Activated CD8-positive, alpha-beta memory T cell treated with anti-CD3 and anti-CD28 coated beads, Interleukin-2, amount 50 U/mL, for 4 hours (primary cell): ENCODE results near the gene RGS1.
A peak's percentile ranks its signal among the peaks of the same experiment; 100 is the strongest.

Experiments used
- DNase-seq: peaks from one replicate; pipeline ENCODE4 v3.0.0-alpha.2; 2020

Gene RGS1

DNA sequence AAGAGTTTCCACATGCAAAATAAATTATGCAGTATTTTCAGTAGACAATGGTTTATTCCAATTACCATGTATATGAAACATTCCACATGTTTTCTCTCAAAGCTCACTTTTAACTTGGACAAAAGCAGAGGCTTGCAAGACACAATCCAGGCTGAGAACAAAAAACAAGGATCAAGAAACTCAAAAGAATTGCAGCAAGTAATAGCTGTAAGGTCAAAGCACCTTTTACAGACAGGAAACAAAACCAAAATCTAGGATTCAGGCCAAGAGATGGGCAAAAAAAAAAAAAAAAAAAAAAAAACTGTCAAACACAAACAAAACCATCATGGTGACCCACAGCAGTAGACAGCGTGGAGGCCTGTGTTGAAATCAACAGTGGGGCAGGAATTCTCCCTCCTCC lies 9.3 kb downstream of the RGS1 start:
- no peak for DNase-seq

DNA sequence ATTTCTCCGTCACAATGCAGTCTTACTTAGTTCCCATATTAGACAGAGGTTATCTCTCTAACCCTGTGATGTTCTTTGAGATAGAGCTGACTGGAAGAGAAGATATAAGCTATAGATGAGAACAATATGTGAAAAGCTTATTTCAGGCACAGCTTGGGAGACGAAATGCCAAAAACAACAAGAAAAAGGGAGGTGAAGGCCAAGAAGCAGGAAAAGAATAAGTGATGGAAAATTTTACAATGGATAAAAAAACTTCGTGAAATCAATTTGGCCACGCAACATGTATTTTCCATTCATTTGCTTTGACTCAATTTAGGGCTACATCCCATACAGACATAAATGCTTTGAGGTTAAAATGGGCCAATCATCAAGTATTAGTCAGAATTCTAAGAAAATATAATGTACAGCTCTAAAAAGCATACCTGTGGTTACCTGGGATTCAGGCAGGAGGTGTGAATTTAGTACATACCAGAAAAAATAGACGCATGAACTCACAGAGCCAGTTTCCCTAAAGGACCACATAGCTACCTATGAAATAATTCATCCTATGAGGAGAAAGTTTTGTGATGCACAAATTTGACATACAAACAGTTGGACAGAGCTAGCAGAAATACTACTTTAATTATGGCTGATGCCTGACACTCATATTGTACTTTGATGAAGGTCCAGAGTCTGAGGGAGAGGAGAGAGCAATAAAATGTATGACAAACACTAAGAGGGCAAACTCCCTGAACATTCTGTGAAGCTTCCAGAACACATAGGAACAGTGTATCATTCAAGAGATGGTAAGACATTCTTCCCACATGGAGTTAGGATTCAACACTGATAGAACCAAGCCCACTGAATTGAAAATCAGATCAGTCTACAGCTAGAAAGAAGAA lies 12.1 kb downstream of the RGS1 start:
- DNase-seq = no peak

DNA sequence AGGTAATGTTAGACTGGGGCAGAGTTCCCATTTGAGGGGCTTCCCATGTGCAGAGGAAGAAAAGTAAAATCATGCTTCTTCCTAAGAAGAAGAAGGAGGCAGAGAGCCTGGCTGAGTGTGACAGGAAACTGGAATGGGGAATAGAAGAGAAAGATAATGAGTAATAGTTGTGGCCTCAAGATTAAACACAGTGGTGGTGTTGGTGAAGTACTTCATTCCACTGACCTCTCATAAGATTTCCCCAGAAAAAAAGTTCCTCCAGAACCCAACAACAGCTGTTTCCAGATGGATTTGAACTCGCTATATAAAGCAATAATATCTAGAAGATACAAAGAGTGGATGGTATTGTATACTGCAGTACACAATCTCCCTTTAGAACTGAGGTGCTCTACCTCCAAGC lies 13.0 kb downstream of the RGS1 start:
- DNase-seq = no peak

DNA sequence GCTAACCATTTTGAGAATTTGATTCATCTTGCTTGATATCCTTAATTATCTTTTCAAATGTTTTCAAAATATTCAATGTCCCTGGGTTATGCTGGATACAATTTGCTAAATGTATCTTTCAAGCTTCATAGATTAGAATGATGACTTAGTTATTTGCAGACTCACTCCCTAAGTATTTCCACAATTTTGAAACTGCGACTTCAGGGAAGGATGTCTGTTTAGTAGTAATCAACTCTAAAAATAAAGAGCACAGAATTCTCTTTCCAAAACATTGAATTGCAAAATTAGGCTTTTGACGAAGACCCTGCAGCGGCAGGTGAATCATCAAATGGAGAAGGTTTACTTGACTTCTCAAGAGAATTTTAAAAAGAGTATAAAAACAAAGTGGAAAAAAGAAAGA lies 14.2 kb downstream of the RGS1 start:
- no peak for DNase-seq

DNA sequence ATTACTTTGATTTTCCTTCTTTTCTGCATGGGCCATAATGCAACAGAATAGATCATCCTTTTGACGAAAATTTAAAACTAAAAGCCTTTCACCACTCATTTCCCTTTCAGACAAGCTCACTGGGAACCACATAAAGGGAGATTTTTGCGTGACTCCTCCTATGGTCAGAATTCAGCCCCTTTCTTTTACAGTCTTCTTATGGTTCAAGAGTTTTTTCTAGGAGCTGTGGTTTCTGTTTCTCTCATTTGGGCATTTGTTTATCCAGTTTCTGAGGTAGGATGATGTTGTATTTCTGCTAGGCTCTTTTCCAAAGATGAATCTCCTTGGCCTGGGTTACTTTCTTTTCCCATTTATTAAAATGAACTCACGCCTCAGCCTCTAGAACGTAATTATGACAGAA lies 16.9 kb downstream of the RGS1 start:
- DNase-seq = no peak

DNA sequence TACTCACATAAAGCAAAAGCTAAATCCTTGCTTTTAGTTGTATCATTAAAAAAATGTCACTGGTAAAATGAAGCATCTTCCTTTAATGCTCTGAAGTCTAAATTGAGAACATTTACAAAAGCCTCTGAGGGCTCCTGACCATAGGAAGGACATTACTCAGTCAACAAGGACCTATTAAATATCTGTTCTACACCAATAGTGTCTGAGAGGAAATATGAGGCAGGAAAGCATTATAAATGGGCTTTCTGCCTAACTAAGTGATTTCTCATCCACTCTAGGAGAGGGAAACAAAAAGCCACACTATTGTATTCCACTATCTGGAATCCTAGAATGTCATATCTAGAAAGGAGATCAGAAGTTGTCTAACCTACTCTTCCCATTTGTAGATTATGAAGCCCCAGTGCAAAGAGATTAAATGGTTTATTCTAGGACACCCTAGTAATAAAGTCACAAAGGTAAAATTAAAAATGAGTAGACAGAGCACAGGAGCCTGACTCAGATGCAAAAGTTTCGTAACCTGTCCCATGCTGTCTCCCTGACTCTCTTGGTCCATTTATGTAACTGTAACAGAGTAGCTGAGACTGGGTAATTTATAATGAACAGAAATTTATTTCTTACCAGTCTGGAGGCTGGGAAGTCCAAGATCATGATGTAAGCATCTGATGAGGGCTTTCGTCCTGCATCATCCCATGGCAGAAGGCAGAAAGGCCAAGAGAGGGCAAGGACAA lies 17.6 kb downstream of the RGS1 start:
- no peak for DNase-seq

DNA sequence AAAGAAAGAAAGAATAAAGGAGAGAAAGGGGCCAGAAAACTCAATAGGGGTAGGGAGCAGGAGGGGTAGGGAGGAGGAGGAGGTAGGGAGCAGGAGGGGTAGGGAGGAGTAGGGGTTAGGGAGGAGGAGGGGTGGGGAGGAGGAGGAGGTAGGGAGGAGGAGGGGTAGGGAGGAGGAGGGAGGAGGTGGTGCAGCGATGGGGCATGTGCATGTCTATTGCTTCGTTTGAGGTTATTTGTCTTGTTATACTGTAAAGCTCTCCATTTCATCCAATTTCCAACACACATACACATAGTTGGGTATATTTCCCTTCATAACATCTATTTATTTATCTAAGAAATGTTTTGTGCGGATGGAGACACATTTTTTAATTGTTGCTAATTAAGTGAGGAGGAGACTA lies 19.7 kb downstream of the RGS1 start:
- no peak for DNase-seq

DNA sequence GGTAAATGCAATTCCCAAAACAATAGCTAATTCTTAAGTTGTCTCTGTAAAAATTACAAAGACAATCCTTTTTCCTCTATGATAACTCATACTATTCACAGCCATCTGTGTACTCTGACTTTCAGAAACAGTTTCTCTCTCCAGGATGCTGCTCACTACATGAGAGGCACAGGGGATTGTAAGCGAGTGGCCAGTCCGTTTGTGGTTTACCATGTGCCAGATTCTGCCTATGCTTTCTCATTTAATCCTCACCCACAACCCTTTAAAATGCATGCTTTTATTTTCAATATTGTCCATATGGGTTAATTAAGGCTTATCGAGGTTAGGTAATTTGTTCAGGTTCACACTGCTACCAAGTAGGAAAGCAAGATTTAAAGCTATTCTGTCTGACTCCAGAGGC lies 23.0 kb downstream of the RGS1 start:
- no peak for DNase-seq

DNA sequence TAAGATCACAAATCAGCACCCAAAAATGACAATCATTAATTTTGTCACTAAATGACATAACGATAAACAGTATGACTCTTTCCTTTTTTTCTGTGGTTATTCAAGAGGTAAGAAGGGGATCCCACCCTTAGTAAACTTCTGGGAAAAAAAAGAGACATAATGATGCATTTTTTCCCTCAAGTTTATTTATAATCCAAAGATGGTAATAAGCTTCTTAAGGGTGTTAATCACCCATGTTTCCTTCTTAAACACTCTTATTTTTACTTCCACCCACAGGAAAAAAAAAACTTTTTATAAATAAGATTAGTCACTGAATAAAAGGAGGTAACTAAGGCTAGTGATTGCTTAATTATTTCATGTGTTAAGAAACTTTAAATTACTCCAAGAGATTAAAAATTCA lies 24.7 kb downstream of the RGS1 start:
- DNase-seq = no peak

DNA sequence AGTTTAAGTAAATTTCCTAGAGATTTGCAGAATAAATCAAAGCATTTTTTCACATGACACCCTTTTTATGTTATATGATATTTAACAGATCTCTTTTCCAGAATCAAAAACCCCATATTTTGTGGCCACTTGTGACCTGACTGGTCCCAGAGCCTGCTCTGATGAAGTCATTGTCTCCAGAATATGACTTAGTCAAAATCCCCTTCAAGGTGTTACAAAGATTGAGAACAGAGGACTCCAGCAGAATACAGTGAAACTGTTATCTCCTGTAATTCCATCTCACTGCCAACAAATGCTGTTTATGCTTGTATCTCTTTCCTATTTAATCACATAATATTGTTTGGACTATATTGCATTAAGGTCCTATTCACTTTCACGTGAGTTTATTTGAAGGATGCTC lies 25.6 kb downstream of the RGS1 start:
- no peak for DNase-seq

DNA sequence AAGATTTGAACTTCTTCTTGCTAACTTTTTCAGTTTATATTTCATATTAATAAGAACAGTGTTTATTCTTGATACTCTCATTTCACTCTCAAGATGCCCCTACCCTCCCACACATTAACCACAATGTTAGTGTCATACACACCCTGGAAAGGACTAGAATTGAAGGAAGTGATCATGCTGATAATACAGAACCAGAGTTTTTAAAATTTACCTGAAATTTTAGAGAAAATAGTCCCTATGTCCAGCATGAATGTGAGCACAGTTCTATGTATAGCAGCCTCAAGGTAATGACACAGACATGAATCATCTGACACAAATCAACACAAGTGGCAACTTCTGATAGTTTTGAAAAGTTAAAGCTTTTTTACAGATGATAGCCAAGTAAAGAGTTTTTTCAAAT lies 26.0 kb downstream of the RGS1 start:
- no peak for DNase-seq

DNA sequence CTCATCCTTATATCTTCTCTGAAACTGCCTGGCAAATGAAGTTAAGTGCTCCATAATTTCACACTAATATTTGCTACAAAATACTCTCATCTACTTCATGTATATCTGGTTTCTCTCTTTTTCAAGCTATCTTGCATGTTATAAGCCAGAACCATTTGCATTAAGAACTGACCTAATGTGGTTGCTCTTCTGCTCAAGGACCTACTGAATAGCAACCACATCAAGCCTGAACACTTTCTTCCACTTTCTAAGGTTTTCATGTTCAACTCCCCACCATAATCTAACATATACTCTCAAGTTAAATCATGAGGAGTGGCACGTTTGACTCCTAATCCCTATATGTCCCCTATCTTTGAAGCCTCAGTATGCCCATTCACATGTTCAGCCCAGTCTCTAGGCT lies 27.2 kb downstream of the RGS1 start:
- no peak for DNase-seq

DNA sequence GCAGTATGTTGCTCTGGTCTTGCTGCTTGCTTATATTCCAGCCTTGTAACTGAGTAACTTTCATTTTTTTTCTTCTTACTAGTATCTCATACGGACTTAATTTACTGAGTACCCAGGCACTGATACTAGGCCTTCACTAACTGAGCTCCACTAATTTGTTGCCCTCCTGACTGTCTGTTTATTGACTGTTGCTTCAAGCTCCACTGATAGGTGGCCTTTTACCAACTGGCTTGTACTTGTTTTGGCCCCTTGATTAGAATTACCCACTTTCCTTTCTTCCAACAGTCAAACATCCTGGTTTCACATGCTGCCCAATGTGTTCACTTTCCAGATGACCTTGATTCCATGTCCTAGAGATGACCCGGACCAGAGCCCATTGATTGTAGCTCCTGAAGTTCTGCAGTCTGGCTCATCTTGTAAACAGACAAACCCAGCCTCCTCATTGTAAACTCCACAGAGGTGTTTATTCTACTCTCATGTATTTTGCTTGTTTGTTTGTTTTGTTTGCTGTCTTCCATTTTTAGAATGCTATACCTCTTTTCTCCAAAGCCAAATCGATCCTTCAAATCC lies 27.7 kb downstream of the RGS1 start:
- no peak for DNase-seq

DNA sequence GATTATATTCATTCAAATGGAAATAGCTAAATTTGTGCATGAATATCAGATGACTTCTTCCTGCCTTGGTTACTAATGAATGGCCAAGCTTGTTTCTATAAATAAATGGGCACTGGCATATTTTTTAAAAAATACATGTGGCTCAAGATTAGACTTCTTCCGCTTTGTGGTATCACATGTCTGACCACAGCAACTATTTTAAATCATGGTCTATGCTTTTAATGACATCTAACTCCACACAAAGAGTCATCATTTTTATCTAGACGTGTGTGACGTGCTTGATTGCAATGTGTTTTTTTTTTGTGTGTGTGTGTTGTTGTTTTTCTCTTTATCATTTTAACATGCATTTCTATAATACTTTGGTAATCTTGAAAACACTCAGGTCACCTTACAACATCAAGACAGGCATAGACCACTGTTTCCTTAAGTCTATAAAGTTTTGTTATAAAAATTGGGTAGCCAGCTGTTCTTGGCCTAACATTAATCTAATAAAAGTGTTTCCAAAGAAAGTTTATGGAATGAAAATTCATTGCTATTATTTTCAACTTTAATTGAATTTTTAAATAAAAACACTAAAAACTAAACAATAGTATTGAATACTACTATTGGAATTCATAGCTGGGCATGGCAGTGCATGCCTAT lies 29.5 kb downstream of the RGS1 start:
- no peak for DNase-seq

DNA sequence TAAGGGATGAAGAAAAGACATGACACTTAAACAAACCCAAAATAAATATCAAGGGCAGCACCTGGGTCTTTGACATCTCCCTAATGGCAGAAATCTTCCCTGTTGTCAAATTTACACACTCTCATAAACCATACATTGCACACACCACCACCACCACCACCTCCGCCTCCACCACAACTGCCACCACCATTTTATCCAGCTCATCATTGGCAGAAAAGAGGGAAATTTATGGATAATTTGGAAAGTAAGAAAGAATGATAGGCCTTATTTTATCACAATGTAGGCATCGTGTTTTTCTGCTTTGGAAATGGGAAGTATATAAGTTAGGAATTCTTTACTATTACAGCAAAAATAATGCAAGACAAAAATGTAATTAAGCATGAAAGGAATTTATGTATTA lies 33.1 kb downstream of the RGS1 start:
- DNase-seq = no peak

DNA sequence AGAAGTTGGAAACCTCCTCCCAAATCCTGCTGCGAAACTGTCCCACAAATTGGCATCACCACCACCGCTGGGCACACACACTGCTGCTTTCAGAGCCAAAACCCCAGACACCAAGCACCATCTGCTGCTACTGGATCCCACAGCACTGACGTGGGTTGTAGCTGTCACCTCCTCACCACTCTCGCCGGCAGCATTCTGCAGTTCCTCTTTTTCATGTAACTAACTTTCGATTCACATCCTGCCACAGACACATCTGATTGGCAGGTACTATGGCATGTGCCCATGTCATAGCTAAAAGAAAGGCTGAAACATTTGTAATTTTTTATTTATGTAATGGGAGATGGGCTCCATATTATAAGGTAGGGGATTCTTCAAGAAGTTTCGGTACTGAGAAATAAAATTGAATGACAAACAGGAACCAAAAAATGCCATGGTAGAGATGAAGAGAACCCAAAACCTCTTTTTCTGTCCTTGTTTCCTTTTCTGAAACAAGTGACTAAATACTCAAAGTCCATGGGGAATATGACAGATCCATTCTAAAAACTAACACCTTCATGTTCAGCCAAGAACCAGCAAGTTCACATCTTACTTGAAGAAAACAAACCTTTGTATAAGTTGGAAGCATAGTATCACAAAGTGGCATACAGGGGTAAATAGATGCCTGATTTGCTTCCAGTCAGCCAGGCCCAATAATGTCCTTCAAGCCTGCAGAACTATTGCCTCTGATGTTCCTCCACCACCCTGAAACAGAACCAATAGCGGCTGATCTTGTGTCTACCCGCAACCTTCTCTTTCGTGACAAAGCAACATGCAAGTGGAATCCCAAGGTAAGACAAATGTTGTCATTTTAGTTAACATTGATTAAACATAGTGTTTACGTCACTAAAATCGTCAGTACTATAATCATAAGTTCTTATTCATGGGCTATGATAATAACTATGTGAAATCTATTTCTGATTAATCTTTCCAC lies 33.8 kb downstream of the RGS1 start:
- peak; percentile 42 for DNase-seq

DNA sequence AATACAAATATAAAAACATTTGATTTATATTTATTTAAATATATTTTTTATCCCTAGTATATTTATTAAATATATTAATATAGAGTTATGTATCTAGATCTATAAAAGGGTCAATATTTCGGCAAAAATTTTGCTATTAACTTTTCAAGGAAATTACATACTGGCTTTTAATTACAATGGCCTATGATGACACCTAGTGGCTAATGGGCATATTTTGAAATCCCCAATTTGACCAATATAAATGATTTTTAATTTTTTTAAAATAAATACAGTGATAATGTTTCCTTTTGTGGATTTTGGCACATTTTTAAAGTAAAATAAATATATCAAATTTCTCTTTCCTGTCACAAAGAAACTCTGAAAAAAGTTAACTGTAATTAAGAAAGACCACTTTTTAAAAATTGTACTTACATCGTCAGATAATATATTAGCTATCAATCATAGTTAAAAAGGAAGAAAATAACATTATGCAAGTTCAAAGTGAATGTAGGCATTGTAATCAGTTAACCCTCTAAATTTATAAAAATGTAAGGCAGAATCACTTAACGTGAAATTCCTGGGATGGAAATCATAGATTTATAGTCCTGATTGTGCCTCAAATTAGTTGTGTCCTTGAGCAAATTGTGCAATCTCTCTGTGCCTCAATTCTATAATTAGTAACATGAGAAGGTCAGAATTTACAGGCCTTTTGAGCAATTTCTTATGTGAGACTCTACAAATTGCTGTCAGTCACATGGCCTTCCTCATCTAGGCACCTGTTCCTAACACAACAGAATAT lies 34.7 kb downstream of the RGS1 start:
- DNase-seq = no peak

DNA sequence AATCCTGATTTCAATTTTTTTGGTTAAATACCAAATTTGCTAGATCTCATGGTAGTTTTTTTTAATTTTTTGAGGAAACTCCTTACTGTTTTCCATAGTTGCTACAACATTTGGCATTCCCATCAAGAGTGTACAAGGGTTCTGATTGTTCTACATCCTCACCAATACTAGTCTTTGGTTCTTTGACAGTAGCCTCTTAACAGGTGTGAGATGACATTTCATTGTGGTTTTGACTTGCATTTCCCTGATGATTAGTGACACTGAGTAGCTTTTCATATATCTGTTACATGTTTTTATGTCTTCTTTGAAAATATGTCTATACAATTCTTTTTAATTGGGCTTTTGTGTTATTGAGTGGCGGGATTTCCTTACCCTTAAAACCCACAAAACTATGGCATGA lies 39.5 kb downstream of the RGS1 start:
- DNase-seq = no peak

DNA sequence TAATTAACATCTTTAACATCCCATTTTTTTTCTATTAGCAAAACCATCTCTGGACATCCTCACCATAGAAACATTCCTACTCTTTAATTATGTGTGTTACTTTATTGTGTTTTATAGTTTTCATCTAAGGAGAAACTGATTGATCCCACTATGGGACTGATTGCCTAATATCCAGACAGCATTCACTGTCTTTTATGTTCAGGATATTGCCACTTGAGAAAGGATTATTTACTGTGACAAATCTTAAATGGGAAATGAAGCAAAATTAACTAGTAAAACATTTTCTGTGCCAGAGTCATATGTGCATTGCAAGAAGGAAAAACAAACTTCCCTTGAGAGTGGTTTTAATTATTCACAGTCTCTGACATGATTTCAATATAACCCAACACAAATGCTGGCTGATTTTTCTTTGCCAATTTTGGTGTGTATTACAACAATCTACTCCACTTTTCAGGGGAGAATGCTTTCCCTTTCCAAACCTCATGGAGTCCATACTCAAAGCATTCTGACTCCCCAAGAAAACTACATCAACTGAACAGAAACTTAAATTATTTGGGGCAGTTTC lies 44.6 kb downstream of the RGS1 start:
- DNase-seq = no peak

DNA sequence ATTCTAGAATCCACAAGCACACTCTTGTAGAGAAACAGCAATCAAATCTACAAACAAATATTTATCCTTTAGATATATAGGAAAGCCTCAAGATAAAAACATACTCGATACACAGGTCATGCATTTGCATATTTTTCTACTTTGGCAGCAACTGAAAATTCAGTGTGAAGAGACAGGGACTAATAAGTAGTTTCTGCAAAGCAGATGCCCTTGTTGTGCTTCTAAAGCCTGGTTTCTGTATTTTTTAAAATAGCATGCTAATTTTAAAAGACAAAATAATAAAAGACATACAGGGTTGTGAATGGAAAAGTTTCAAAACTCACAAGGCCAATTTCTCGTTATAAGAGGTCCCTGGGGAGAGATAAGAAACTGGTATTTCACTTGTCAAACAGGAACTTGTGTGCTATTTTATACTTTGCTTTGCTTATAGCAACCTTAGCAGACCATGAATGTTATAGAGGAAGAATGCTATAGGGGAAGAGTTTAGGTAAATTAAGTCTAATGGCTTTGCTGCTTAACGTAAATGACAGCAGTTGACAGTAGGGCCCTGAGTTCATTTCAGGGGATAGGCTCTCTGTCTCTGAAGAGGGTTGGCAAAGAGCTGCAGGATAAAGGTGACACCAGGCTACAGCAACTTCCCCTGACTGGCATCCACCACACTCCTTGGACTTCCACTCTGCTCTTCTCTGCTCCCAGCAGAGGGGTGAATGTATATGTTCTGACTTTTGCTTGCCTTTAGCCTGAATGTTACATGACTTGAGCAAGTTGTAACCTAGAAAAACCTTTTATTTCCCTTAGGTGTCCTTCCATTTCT lies 51.0 kb downstream of the RGS1 start:
- DNase-seq = no peak
